K562 (cell line): ENCODE data around the gene TCP11. TPM values are rescaled to one million over a fixed set of nuclear protein-coding genes. Genes with fewer than 3 reads are reported as not detected.

Experiments
- ATAC-seq: fragments of 200-7000 bp; cut with Tn5 transposase; 3 replicates; pipeline ENCODE4 v1.9.1; 2020; ENCODE audit warnings: moderate library complexity
- BruUV-seq: library from RNA; stranded (reverse); fragments of 400-500 nt; replicated peaks from 2 replicates; lab custom pipeline; 2021; lab: Mats Ljungman, UMichigan
- CTCF ChIA-PET: fragments of 300-600 bp; formaldehyde crosslinking; extraction: SDS; loops from one replicate; lab custom pipeline; 2021; ENCODE audit warnings: low intra/inter-chr PET ratio; lab: Yijun Ruan, JAX
- POLR2A ChIA-PET: fragments of 300-600, 350-650 bp; sonication (Branson Sonifier 250); formaldehyde crosslinking; extraction: SDS; loops from one replicate; lab custom pipeline; 2021; ENCODE audit warnings: antibody characterized with exemption, inconsistent platforms; lab: Yijun Ruan, JAX
- DNase-seq, 4 experiments: peaks; one replicate each; pipeline versions ENCODE4 v3.0.0 to v3.0.0-alpha.2; 2011 to 2018; ENCODE audit warnings: low spot score in 3 of 4, mixed read lengths in 3 of 4; ENCODE audit errors: extremely low read depth in 1 of 4
- FAIRE-seq: peaks from 2 replicates; lab custom pipeline; 2011; peaks lifted over from hg19 to GRCh38; lab: Jason Lieb, UNC
- H2AFZ ChIP-seq: 2 replicates; pipeline ENCODE4 v1.6.0; 2011; ENCODE audit warnings: low read depth, low read length, control low read depth, inconsistent platforms
- H3K27ac ChIP-seq: fragments of 200-600 bp; 3 replicates; pipeline ENCODE4 v1.8.0; 2011; ENCODE audit warnings: low read depth, mild to moderate bottlenecking, control low read depth, inconsistent platforms, low read length, moderate library complexity, mixed read lengths; ENCODE audit errors: extremely low read depth
- H3K27me3 ChIP-seq, 2 experiments: fragments of 300-600 bp in 1 of 2; 2 replicates in 1 of 2; 3 replicates in 1 of 2; pipeline versions ENCODE4 v1.6.0 to v1.8.0; 2011; ENCODE audit warnings: inconsistent platforms in 2 of 2, low read length in 2 of 2, mild to moderate bottlenecking in 1 of 2, mixed read lengths in 1 of 2, moderate library complexity in 1 of 2; ENCODE audit not compliant: control insufficient read depth in 2 of 2, insufficient read depth in 2 of 2
- H3K36me3 ChIP-seq: fragments of 300-600 bp; 3 replicates; pipeline ENCODE4 v1.8.0; 2011; ENCODE audit warnings: mild to moderate bottlenecking, low read length, inconsistent platforms; ENCODE audit not compliant: control insufficient read depth, insufficient read depth
- H3K4me1 ChIP-seq, 2 experiments: fragments of 200-600 bp in 1 of 2; replicated peaks in 1 of 2; 2 replicates in 1 of 2; 3 replicates in 1 of 2; pipeline versions ENCODE4 v1.5.1 to v1.8.0; 2011; ENCODE audit warnings: inconsistent platforms in 2 of 2, low read length in 2 of 2, mild to moderate bottlenecking in 1 of 2, mixed read lengths in 1 of 2, moderate library complexity in 1 of 2; ENCODE audit not compliant: control insufficient read depth in 2 of 2, insufficient read depth in 2 of 2
- H3K4me2 ChIP-seq: 2 replicates; pipeline ENCODE4 v1.6.1; 2011; ENCODE audit warnings: low read length, control low read depth, inconsistent platforms, mixed read lengths; ENCODE audit not compliant: insufficient read depth
- H3K4me3 ChIP-seq: fragments of 200-600 bp; sonication (generic), shearing (Covaris generic); 2 replicates; pipeline ENCODE4 v1.5.1; 2016; ENCODE audit warnings: control low read depth, inconsistent platforms
- H3K79me2 ChIP-seq: fragments of 200-600 bp; 3 replicates; pipeline ENCODE4 v1.8.0; 2011; ENCODE audit warnings: low read length, inconsistent platforms; ENCODE audit not compliant: control insufficient read depth, insufficient read depth
- H3K9ac ChIP-seq, 2 experiments: 2 replicates each; pipeline versions ENCODE4 v1.6.0 to v1.6.1; 2011; ENCODE audit warnings: low read depth in 2 of 2, low read length in 2 of 2, control low read depth in 1 of 2, inconsistent platforms in 1 of 2, mild to moderate bottlenecking in 1 of 2, mixed read lengths in 1 of 2; ENCODE audit not compliant: insufficient read depth in 1 of 2
- H3K9me1 ChIP-seq: one replicate; pipeline ENCODE4 v1.6.0; 2011; ENCODE audit warnings: inconsistent platforms, mild to moderate bottlenecking, low read length, moderate library complexity; ENCODE audit not compliant: control insufficient read depth, insufficient read depth
- H3K9me3 ChIP-seq: replicated peaks from 2 replicates; pipeline ENCODE4 v1.5.1; 2011; ENCODE audit warnings: low read depth, low read length, inconsistent platforms; ENCODE audit not compliant: control insufficient read depth, insufficient read depth
- H4K20me1 ChIP-seq: replicated peaks from 2 replicates; pipeline ENCODE4 v1.6.1; 2011; ENCODE audit warnings: low read length, inconsistent platforms, mixed read lengths; ENCODE audit not compliant: control insufficient read depth, insufficient read depth
- CBX8 ChIP-seq: fragments of 200-600 bp; sonication (generic); IDR thresholded peaks from 2 replicates; pipeline ENCODE4 v1.6.1; 2012; ENCODE audit warnings: borderline replicate concordance, mixed run types, low read depth, mild to moderate bottlenecking, moderate library complexity, mixed read lengths, low read length, control low read depth, inconsistent platforms; ENCODE audit not compliant: poor library complexity, severe bottlenecking; ENCODE audit errors: extremely low read depth
- GATA2 ChIP-seq: sonication (generic); formaldehyde crosslinking; IDR thresholded peaks from 2 replicates; pipeline ENCODE4 v1.4.0; 2020; ENCODE audit warnings: mild to moderate bottlenecking, missing genetic modification reagents
- HNRNPUL1 ChIP-seq: fragments of 200-400 bp; formaldehyde crosslinking; IDR thresholded peaks from 2 replicates; pipeline ENCODE4 v1.6.1; 2017; ENCODE audit warnings: low read length
- MEIS2 ChIP-seq: fragments of 450-650 bp; IDR thresholded peaks from 2 replicates; pipeline ENCODE4 v1.6.1; 2014; ENCODE audit warnings: mild to moderate bottlenecking; ENCODE audit not compliant: partially characterized antibody
- RNF219 ChIP-seq: fragments of 250-450 bp; sonication (Bioruptor Pico); IDR thresholded peaks from 2 replicates; pipeline ENCODE4 v1.5.0; 2022; ENCODE audit warnings: mild to moderate bottlenecking
- SIRT6 ChIP-seq: IDR thresholded peaks from one replicate; pipeline ENCODE4 v1.6.1; 2012; ENCODE audit warnings: low read depth, mild to moderate bottlenecking, control low read depth, inconsistent platforms, low read length, moderate library complexity
- STAG1 ChIP-seq: sonication (generic); formaldehyde crosslinking; IDR thresholded peaks from 2 replicates; pipeline ENCODE4 v1.5.0; 2020; ENCODE audit warnings: missing genetic modification reagents, borderline replicate concordance
- STAT5A ChIP-seq: IDR thresholded peaks from 2 replicates; pipeline ENCODE4 v1.6.1; 2012; ENCODE audit warnings: low read length, inconsistent platforms, borderline replicate concordance
- TAF15 ChIP-seq: fragments of 200-400 bp; formaldehyde crosslinking; IDR thresholded peaks from 2 replicates; pipeline ENCODE4 v1.6.1; 2017; ENCODE audit warnings: mild to moderate bottlenecking, low read depth, low read length, moderate library complexity
- ZNF253 ChIP-seq: fragments of 250-450 bp; sonication (Bioruptor Pico); conservative IDR thresholded peaks from 2 replicates; pipeline ENCODE4 v1.6.1; 2021; ENCODE audit warnings: mild to moderate bottlenecking
- ZNF282 ChIP-seq: sonication (generic); formaldehyde crosslinking; IDR thresholded peaks from 2 replicates; pipeline ENCODE4 v1.8.1; 2023; ENCODE audit warnings: missing genetic modification reagents
- ZNF584 ChIP-seq: fragments of 200-800 bp; sonication (Bioruptor generic); IDR thresholded peaks from 2 replicates; pipeline ENCODE4 v1.6.1; 2016; ENCODE audit warnings: low read depth, mild to moderate bottlenecking, missing genetic modification characterization, missing compliant biosample characterization
- ZNF644 ChIP-seq: fragments of 200-800 bp; sonication (Bioruptor generic); IDR thresholded peaks from 2 replicates; pipeline ENCODE4 v1.6.1; 2016; ENCODE audit warnings: low read depth, missing genetic modification characterization, missing compliant biosample characterization
- ZNF699 ChIP-seq: fragments of 250-450 bp; sonication (Bioruptor Pico); IDR thresholded peaks from 2 replicates; pipeline ENCODE4 v1.8.0; 2021; ENCODE audit warnings: mild to moderate bottlenecking, moderate library complexity; ENCODE audit not compliant: insufficient replicate concordance
- WGBS: fragments of 100-300 bp; shearing (Covaris generic); methylation state at CpG from one replicate; pipeline ENCODE4 v1.1.6; 2016; ENCODE audit warnings: low coverage, mixed read lengths; ENCODE audit not compliant: insufficient coverage; ENCODE audit errors: missing lambda C conversion rate; 5-methylcytosine and 5-hydroxymethylcytosine counted together
- in situ Hi-C: fragments of 300-500 bp; cut with MboI; formaldehyde crosslinking; loops from 4 replicates; pipeline ENCODE4 v1.15.0; 2018; ENCODE audit warnings: inconsistent platforms, mixed read lengths
- intact Hi-C: fragments of 100-400 bp; cut with micrococcal nuclease; formaldehyde crosslinking; loops from 2 replicates; pipeline ENCODE4 v1.14.2; 2022
- polyA plus RNA-seq, 8 experiments: library from polyadenylated mRNA; depleted of rRNA in 4 of 8; stranded (reverse) in 5 of 8; unstranded in 3 of 8; fragments of >200 nt; fragmentation: Nextera tagmentation in 2 of 8; fragmentation: Illumina TruSeq in 1 of 8; extraction: Ambion mirVana in 2 of 8; extraction: Trizol in 1 of 8; gene quantifications; 2 replicates each; pipeline versions ENCODE4 v1.2.1 to v1.2.3, GENCODE V29; 2011 to 2014; ENCODE audit warnings: inconsistent platforms in 1 of 8, missing spikeins in 1 of 8
- total RNA-seq, 7 experiments: library from RNA; depleted of rRNA in 6 of 7; stranded (reverse); fragments of >200 nt in 6 of 7; fragmentation: Illumina TruSeq in 2 of 7; extraction: Trizol in 2 of 7; gene quantifications; 2 replicates each; pipeline versions ENCODE4 v1.2.1 to v1.2.3, GENCODE V29; 2011 to 2021; ENCODE audit warnings: low replicate concordance in 1 of 7
- TF ChIP-seq, protein P1 (sequence below): fragments of 450-650 bp; IDR thresholded peaks from 2 replicates; pipeline ENCODE4 v1.6.1; 2016; ENCODE audit warnings: missing biosample characterization, missing genetic modification characterization

Gene TCP11
- total and polyA plus RNA-seq, 9 of the 15 experiments (the other 6 are each of a cell fraction or from before 2014, with no cell fraction given) = not detected

DNA sequence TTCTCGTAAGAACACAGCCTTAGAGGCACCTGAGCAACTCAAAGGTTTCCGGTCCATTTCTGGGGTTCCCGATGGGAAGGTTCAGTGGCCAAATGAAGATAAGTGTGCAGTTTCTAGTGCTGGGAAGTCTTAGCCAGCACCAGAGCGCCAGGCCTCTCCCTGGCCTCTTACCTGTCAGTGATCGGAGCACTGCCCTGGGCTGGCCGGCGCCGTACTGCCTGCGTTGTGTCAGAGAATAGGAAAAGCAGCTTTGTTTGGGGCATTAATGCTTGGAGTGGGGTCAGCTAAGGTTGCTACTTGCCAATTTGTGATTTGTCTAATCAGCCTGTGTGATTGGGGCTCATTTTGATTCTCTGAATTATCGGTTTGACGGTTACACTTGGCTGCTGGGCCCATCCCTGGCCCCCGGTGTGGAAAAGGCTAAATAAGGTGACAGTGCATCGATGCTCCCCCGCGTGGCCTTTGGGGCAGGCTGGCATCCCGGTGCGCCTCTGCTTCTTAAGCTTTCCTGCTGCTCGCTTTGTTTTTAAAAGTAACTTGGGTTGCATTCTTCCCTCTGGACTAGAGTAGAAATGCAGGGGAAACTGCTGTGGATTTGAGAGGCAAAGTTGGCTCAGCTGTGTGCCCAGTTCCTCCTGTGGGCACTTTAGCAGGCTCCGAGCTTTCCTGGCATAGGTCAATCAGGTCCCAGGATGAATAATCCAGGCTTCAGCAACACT, 51.8 kb downstream of the TCP11 start (continued):
- TF ChIP-seq RNF219 (no peak), TAF15 (no peak), STAG1 (CRISPR knock-in tag) (no peak)

GRCh38 chr6:35088281-35089215, 52.6 kb downstream of the TCP11 start:
- H3K9me3 ChIP-seq = no peaks in the 10 kb centered on the region
- intact Hi-C loops (no loop called here), in situ Hi-C loops (no loop called here)
- H3K9me1 ChIP-seq = no peaks in the 10 kb centered on the region
- H4K20me1 ChIP-seq = no peaks in the 10 kb centered on the region
- H2AFZ ChIP-seq = no peak overlapping the region
- H3K27ac ChIP-seq = no peak overlapping the region
- peak overlapping the region in 1 of 2 experiments; percentile 47; a peak in 1 of 4 replicates for H3K9ac ChIP-seq
- 78% methylated on average over 23 of the region's 24 CpGs for whole genome bisulfite sequencing
- ChIA-PET POLR2A (interaction anchor here (1.0 to 1.4 kb wide), 2 partner anchors 10 to 36 kb away, joined by 3 to 4 read pairs; no protein-coding TSS in a partner anchor), CTCF (no interaction called here)
- ATAC-seq = no peak
- no peak overlapping the region for H3K4me2 ChIP-seq
- H3K36me3 ChIP-seq = peaks cover 4% of the 10 kb centered on the region; the same call in 1 of the 3 replicates
- H3K27me3 ChIP-seq = peaks cover 0 to under 1% of the 10 kb centered on the region in 2 experiments; a peak in 1 of 5 replicates
- no peak for FAIRE-seq
- DNase-seq = no peak
- H3K79me2 ChIP-seq = no peaks in the 10 kb centered on the region
- no peaks in the 10 kb centered on the region for H3K4me1 ChIP-seq
- no TSS peak for BruUV-seq
- no peak overlapping the region for H3K4me3 ChIP-seq
- TF ChIP-seq CBX8 (no peak), HNRNPUL1 (no peak), STAT5A (no peak), ZNF644 (tag) (no peak), GATA2 (no peak), ZNF253 (no peak), SIRT6 (no peak), ZNF699 (no peak), MEIS2 (no peak), ZNF584 (CRISPR knock-in tag) (no peak), ZNF282 (no peak)
- TF ChIP-seq, protein P1, sequence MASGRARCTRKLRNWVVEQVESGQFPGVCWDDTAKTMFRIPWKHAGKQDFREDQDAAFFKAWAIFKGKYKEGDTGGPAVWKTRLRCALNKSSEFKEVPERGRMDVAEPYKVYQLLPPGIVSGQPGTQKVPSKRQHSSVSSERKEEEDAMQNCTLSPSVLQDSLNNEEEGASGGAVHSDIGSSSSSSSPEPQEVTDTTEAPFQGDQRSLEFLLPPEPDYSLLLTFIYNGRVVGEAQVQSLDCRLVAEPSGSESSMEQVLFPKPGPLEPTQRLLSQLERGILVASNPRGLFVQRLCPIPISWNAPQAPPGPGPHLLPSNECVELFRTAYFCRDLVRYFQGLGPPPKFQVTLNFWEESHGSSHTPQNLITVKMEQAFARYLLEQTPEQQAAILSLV (tag) = no peak
